SK-N-MC (cell line): Measurements from ENCODE around the gene HS3ST1.

Experiments
- EZH2 ChIP-seq: fragments of 200-600 bp; sonication (generic); IDR thresholded peaks from one replicate; pipeline ENCODE4 v1.6.1; 2017; ENCODE audit warnings: antibody characterized with exemption
- POLR2AphosphoS5 ChIP-seq: IDR thresholded peaks from 2 replicates; pipeline ENCODE4 v1.6.1; 2012; ENCODE audit warnings: mild to moderate bottlenecking, low read depth, low read length, borderline replicate concordance

DNA sequence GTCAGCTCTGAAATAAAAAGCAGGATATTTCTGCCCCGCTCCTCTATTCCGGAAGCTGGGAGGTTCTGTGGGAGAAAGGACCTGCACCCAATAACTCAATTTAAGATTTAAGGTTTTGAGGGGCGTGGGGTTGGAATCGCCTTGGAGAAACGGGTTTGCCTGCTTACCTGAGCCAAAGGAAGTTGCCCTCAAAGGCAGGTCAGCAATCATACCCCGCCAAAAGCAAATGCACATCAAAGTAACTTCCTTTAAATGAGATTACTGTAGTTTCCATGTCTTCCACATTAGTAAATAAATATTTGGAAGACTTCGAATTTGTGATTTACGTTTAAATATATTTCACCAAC lies 978 bp upstream of the HS3ST1 start:
- TF ChIP-seq POLR2AphosphoS5 (no peak), EZH2 (no peak)
